KOPT-K1 (cell line): ENCODE measurements around the gene RYR2.

Experiments used
- H3K27ac ChIP-seq: fragments of 200-600 bp; sonication (generic); 2 replicates; pipeline ENCODE4 v1.5.1; 2016; ENCODE audit warnings: antibody characterized with exemption, mild to moderate bottlenecking, low read depth, low read length; ENCODE audit not compliant: poor library complexity, severe bottlenecking
- H3K36me3 ChIP-seq: fragments of 200-600 bp; sonication (generic); 2 replicates; pipeline ENCODE4 v1.5.1; 2017; ENCODE audit warnings: antibody characterized with exemption, mild to moderate bottlenecking, low read length, moderate library complexity; ENCODE audit not compliant: insufficient read depth
- H3K9me3 ChIP-seq: fragments of 200-600 bp; sonication (generic); 2 replicates; pipeline ENCODE4 v1.5.1; 2017; ENCODE audit warnings: antibody characterized with exemption, low read length, mild to moderate bottlenecking; ENCODE audit not compliant: insufficient read depth, poor library complexity, severe bottlenecking

Gene RYR2

DNA sequence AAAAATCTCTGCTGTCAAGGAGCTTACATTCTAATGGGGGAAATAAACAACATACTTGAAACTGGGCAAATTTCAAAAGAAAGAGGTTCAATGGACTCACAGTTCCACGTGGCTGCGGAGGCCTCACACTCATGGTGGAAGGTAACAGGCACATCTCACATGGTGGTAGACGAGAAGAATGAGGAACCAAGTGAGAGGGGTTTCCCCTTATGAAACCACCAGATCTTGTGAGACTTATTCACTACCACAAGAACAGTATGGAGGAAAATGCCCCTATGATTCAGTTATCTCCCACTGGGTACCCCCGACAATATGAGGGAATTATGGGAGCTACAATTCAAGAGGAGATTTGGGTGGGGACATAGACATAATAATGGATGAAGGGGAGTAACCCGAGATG, 622.4 kb downstream of the RYR2 start:
- H3K36me3 ChIP-seq, result no peaks in the 10 kb centered on the region

DNA sequence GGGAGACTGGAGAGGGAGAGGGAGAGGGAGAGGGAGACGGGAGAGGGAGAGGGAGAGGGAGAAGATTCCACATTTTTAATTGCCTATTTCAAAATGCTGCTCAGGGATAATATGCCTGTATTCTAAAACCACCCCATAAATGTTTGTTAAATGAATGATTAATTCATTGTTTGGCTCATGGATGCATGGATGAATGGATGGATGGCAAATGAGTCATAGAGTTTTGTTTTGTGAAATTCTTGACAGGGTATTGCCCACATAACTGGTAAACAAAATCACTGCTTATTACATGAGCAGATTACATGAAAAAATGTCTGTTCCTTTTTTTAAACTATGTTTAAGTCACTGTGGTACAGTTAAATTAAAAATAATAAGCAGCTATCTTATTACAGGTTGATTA, 628.3 kb downstream of the RYR2 start:
- no peaks in the 10 kb centered on the region for H3K9me3 ChIP-seq
- no peaks in the 10 kb centered on the region for H3K36me3 ChIP-seq
- no peak overlapping the region for H3K27ac ChIP-seq

More for the DNA sequence above, 622.4 kb downstream of the RYR2 start:
- Histone ChIP-seq H3K27ac (no peak overlapping the region), H3K9me3 (no peaks in the 10 kb centered on the region)

DNA sequence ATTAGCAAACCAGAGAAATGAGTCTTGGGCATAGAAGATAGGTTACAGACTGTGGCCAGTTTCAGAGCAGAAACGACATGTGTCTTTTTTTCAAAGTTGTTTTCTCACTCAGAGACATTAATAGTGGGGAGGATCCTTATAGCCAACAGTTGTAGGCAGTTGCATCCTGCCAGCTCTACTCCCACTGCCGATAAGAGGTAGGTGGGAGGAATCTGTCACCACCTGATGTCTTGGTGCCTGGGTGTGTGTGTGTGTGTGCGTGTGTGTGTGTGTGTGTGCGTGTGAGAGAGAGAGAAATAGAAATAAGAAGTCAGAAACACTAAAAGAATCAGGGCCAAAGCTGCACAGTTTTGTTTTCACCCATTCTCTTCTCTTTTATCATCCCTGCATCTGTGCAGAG, 629.3 kb downstream of the RYR2 start:
- Histone ChIP-seq H3K27ac (no peak overlapping the region), H3K9me3 (no peaks in the 10 kb centered on the region)

DNA sequence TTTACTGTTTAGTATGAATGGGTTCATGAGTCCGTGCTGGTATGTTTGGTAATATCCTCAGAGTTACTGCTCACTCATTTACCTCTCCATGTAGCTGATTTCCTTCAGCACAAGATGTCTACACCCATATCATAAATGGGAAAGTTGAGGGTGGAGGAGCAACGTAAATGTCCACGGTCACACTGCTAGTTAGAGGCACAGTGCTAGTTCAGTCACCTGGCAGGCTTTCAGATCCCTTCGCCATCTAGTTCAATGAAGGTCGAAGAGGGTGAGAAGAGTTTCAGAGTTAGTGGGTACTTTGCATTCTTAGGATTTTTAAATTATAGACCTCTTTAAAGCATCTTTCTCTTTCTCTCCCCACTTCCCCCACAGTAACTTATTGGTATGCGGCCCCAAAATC, 630.0 kb downstream of the RYR2 start:
- Histone ChIP-seq H3K36me3 (no peaks in the 10 kb centered on the region), H3K9me3 (no peaks in the 10 kb centered on the region), H3K27ac (no peak overlapping the region)

More for the DNA sequence above, 629.3 kb downstream of the RYR2 start:
- H3K36me3 ChIP-seq, result no peaks in the 10 kb centered on the region

- no peaks in the 10 kb centered on the region for H3K36me3 ChIP-seq
- no peaks in the 10 kb centered on the region for H3K9me3 ChIP-seq
- H3K27ac ChIP-seq, result no peak overlapping the region
Observed at GRCh38 chr1:237672748-237673147, 630.8 kb downstream of the RYR2 start.

DNA sequence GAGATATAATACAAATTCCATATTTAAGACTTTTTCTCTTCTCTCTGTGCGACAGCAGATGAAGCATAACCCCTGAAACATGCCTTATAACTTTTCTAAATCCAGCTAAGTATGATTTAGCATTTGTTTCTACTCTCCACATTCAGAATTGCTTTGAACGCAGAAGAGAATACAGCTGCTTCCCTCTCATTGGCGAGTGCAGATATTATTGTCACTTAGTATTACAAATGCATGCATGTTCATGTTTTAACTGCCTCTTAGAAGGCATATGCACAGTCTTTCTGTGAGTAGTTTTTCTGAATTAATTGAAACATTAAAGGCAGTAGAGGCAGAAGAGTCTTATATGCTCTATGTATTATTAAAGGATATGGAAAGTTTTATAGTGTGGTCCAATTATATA, 631.6 kb downstream of the RYR2 start:
- Histone ChIP-seq H3K9me3 (no peaks in the 10 kb centered on the region), H3K27ac (no peak overlapping the region), H3K36me3 (no peaks in the 10 kb centered on the region)

- no peaks in the 10 kb centered on the region for H3K36me3 ChIP-seq
- H3K9me3 ChIP-seq, result no peaks in the 10 kb centered on the region
- H3K27ac ChIP-seq, result no peak overlapping the region
Observed at GRCh38 chr1:237677979-237678378, 636.0 kb downstream of the RYR2 start.

GRCh38 chr1:237679687-237680086, 637.7 kb downstream of the RYR2 start:
- no peaks in the 10 kb centered on the region for H3K9me3 ChIP-seq
- no peaks in the 10 kb centered on the region for H3K36me3 ChIP-seq
- no peak overlapping the region for H3K27ac ChIP-seq

GRCh38 chr1:237681210-237681609, 639.2 kb downstream of the RYR2 start:
- H3K27ac ChIP-seq, result no peak overlapping the region
- H3K9me3 ChIP-seq, result no peaks in the 10 kb centered on the region
- no peaks in the 10 kb centered on the region for H3K36me3 ChIP-seq

DNA sequence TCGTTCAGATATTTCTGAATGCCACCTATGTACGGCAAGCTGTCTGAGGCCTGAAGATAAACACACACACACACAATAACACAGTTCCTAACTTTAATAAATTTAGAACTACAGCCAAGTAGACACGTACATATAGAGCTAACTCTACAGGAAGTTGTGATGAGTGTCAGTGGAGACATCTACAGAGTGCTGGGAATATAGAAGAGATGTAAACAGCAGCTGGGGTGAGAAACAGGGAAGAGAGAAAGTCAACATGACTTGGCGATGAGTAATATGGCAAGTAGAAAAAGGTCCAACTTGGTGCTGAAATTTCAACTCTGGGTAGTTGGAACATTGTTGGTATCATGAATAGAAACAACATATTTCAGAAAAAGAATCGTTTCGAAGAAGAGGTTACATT, 642.3 kb downstream of the RYR2 start:
- Histone ChIP-seq H3K9me3 (no peaks in the 10 kb centered on the region), H3K27ac (no peak overlapping the region), H3K36me3 (no peaks in the 10 kb centered on the region)

GRCh38 chr1:237685551-237685950, 643.6 kb downstream of the RYR2 start:
- H3K9me3 ChIP-seq, result no peaks in the 10 kb centered on the region

DNA sequence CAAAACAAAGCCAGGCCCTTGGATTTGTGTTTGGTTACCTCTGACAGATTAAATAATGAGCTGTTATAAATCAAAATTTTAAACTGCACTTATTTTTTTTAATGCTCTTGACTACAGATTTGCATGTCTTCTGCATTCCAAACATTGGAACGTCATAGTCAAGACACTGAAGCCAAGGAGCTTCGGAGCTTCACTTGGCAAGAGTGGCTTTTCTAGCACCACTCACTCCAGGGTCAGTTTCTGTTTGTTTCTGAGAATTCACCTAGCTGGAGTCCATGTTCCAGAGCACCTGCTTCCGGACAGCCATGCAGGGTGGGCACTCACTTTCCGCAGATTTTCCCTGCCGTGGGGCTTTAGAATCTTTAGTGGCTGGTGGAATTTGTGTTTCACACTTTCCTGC, 645.8 kb downstream of the RYR2 start:
- Histone ChIP-seq H3K36me3 (no peaks in the 10 kb centered on the region), H3K9me3 (no peaks in the 10 kb centered on the region), H3K27ac (no peak overlapping the region)

More at GRCh38 chr1:237685551-237685950, 643.6 kb downstream of the RYR2 start:
- no peak overlapping the region for H3K27ac ChIP-seq
- no peaks in the 10 kb centered on the region for H3K36me3 ChIP-seq

DNA sequence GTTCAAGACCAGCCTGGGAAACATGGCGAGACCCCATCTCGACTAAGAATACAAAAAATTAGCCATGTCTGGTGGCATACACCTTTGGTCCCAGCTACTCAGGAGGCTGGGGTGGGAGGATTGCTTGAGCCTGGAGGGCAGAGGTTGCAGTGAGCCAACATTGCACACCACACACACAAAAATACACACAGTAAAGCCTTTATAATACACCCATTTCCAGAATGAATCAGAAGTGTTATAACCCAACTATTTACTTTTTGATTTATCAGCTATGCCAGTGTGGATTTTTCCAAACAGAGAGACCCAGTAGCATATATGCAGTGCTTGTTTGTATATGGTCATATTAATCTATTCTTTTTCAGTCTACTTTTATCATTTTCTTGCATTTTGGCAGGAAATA, 648.7 kb downstream of the RYR2 start:
- H3K36me3 ChIP-seq, result no peaks in the 10 kb centered on the region
- H3K27ac ChIP-seq, result no peak overlapping the region
- no peaks in the 10 kb centered on the region for H3K9me3 ChIP-seq

- Histone ChIP-seq H3K36me3 (no peaks in the 10 kb centered on the region), H3K27ac (no peak overlapping the region), H3K9me3 (no peaks in the 10 kb centered on the region)
Observed at GRCh38 chr1:237692255-237692654, 650.3 kb downstream of the RYR2 start.

DNA sequence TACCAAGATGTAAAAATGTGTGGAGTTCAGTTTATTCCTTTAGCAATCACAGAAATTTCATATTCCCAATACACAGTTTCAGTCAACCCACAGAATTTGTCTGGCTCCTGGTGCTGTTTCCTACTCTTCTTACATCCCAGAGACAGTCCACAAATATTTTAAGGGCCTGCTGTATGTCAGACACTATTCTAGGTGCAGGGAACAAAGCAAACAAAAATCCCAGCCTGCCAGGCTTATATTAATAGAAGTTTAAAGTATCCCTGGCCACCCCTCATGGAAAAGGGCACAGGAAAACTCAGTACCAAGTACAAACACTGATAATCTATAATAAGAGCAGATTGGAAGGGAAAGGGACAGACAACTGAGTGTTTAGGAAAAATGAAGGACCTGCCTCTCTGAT, 653.9 kb downstream of the RYR2 start:
- Histone ChIP-seq H3K9me3 (no peaks in the 10 kb centered on the region), H3K36me3 (no peaks in the 10 kb centered on the region), H3K27ac (no peak overlapping the region)

DNA sequence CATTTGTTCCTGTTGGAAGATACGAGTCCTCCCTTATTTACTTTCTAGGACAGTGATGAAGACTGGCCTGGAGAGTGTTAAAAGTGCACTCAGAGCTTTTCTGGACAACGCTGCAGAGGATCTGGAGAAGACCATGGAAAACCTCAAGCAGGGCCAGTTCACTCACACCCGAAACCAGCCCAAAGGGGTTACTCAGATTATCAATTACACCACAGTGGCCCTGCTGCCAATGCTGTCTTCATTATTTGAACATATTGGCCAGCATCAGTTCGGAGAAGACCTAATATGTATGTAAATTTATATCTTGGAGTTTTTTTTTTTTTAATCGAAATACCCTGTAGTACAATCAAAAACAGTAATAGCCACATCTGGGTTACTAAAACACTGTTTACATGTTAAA, 658.2 kb downstream of the RYR2 start:
- H3K9me3 ChIP-seq, result no peaks in the 10 kb centered on the region
- H3K27ac ChIP-seq, result no peak overlapping the region
- H3K36me3 ChIP-seq, result no peaks in the 10 kb centered on the region

DNA sequence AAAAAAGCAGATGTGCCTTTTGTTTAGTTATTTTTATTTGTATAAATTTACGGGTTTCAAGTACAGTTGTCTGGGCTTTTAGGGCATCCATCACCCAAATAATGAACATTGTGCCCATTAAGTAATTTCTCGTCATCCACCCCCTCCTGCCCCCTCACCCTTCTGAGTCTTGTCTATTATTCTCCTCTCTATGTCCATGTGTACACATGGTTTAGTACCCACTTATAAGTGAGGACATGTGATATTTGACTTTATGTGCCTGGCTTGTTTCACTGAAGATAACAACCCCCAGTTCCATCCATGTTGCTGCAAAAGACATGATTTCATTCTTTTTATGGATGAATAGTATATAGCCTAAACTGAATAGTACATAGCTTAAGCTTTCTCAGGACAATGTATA, 659.5 kb downstream of the RYR2 start:
- no peaks in the 10 kb centered on the region for H3K9me3 ChIP-seq
- no peaks in the 10 kb centered on the region for H3K36me3 ChIP-seq
- H3K27ac ChIP-seq, result no peak overlapping the region
